Activated effector memory CD4-positive, alpha-beta T cell treated with Interleukin-2 at 50 U/mL for 16 hours (primary cell): ENCODE measurements around the gene SPECC1.
"Not testable (repeated sequence)": the region's sequence is repeated elsewhere in the genome, so short reads cannot be mapped to it uniquely, and the experiment has no call there.

Experiments
- DNase-seq: peaks from one replicate; pipeline ENCODE4 v3.0.0-alpha.2; 2020

Gene SPECC1

DNA sequence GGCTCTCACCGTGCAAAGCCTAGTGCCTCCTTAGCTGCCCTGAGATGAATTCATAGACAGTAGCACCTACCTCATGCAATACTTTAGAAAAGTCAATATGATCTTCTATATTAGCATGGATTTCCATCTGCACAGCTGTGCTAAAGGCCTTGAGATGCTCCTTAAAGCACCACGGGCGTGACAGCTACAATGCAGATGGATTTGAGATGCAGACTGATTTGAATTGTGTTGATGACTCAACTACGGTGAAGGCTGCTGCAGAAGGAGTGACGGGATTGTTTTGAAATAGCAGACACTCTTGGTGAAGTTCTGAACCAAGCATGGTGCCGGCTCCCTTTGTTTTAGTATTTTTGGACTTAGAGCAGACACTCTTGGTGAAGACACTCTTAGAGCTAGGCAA is 88.2 kb downstream of the SPECC1 start:
- DNase-seq: no peak

DNA sequence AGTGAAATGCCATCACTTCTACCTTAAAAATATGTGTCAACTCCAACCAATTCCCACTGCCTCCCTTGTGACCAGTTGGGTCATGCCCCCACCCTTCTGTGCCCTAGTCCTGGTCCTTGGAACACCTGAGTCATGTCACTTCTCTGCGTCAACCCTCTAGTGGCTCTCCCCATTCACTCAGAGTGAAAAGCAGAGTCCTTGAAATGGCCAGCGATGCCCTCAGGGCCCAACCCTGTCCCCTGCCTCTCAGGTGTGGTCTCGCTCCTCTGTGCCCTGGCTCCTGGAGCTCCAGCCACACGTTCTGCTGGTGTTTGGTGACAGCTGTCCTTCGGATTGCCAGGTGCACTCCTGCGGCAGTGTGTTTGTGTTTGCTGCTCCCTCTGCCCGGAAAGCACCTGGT is 89.2 kb downstream of the SPECC1 start:
- no peak for DNase-seq

DNA sequence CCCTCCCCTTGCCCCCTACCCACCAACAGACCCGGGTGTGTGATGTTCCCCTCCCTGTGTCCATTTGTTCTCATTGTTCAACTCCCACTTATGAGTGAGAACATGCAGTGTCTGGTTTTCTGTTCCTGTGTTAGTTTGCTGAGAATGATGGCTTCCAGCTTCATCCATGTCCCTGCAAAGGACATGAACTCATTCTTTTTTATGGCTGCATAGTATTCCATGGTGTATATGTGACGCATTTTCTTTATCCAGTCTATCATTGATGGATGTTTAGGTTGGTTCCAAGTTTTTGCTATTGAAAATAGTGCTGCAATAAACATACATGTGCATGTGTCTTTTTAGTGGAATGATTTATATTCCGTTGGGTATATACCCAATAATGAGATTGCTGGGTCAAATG is 91.6 kb downstream of the SPECC1 start:
- not testable (repeated sequence) for DNase-seq

DNA sequence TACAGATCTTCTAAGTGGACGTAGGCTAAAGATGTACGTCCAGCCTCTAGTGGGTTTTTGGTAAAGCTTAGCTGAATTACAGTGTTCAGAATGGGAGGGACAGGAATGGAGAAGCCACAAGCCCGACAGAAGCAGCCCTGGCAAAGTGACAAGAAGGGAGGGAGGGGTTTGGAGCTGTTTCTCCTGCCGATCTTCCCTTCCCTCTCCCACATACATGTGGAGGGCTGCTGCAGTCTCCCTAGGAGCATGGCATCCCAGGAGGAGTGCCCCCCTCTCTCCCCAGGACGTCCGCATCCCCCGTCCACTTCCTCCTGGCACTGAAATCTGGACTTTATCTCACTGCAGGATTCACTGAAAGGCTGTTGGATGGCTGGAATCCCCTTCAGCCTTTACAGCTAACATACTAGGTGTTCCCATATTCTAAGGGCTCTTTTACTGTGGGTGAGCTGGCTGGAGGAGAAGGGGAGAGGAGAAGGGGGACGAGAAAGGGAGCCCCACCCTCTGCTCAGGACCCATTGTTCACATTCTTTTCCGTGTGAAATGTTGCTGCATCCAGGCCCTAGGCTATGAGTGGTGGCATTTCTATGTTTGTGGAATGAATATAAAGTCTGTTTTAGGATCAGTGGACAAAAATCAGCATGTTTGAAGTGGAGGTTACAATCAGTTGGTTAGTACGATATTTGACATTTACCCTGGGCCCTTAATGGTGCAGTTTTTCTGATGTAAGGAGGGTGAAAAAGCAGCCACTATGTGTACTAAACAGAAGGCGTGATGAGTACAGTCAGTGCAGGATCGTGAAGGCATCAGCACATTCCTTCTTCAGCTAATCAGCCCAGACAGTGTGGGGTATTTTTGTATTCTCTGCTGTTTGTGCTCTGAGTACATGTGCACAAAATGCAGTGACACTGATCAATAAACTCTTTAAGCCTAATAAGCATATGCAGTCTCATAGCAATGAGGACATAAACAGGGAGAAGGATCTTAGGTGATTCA is 94.6 kb downstream of the SPECC1 start:
- DNase-seq: no peak

DNA sequence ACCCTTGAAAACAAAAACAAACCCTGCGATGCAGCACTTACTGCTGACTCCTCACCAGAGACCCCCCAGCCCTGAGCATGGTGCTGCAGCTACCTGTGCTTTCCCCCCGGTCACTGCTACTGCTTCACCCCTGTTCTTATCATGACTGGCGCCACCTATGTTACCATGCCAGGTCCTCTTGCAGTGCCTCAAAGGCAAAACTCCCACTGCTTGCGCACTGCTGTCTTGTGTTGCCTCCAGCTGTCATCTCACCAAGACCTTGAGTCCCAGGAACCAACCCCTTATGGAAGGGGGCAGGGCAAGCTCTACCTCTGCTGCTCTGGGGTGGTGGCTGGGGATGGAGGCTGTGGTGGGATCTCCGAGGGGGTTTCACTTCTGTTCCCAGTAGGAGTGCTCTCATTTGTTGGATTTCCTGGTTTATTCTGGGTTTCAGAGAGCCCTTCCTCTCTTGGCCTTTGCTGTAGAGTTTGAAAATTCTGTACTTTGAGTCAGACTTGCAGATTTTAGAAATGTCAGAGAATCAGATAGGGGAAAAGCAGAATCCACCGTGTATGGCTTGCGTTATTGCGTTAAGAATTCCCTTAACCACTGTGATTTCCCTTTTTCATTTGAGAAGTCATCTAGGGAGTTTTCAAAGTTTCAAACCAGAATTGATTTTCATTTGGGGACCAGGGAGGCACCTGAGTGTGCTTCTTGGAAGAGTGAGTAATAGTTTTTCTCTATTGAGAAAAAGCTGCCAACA is 96.6 kb downstream of the SPECC1 start:
- DNase-seq: no peak

DNA sequence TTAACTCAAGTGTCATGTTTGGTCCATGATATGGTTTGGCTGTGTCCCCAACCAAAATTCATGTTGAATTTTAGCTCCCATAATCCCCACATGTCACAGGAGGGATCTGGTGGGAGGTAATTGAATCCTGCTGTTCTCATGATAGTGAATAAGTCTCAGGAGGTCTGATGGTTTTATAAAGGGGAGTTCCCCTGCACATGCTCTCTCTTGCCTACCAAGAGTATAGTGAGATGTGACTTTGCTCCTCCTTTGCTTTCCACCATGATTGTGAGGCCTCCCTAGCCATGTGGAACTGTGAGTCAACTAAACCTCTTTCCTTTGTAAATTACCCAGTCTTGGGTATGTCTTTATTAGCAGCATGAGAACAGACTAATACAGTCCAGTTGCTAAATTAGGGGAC is 97.3 kb downstream of the SPECC1 start:
- not testable (repeated sequence) for DNase-seq

DNA sequence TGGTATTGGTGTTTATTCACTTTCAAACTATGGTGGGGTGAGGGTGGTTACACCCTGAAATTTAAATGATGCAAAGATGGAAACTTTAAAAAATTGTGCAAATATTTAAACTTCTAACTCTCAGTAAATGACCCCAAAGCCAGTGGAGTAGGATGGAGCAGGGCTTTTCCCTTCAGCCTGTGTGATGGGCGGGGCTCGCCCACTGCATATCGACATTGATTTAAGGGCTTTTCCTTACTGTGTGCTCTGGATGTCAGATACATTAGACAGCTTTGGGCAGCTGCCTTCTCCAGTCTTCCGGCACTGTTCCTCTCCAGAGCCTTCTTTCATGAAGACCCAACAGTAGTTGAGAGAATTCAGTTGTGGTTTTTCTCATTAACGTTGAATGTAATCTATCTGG is 99.9 kb downstream of the SPECC1 start:
- DNase-seq: no peak

DNA sequence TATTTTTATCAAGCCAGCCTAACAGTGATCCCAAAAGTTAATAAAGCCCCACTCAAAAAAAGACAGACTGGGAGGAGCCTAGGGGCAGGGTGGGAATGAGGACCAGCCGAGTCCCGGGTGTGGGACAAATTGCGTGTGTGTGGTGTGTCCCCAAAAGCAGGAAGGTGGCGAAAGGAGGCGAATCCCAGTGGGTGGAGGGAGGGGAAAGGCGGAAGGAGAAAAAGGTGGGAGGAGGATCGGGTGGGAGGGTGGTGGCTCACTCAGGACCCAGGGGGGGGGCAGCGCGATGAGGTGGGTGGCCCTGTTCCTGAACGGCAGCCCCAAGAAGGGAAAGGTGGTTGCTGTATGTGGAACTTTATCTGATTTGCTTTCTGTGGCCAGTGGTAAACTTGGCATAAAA is 102.4 kb downstream of the SPECC1 start:
- no peak for DNase-seq

DNA sequence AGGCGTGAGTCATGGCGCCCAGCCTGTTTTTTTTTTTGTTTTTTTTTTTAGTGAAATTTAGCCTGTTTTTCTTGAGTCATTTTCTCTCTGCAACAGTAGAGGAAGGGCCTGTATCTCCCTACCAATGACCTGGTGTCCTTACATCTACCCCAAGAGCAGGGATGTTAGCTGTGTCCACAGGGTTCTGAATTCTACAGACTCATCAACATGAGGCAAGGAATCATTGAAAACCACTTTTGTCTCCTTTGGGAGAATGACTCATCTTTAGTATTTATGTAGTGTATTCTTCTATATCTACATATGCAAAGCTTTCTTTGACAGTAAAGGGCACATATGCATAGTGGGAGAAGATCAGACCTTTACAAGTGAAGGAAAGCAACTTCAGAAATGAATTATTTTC is 105.3 kb downstream of the SPECC1 start:
- DNase-seq: no peak

DNA sequence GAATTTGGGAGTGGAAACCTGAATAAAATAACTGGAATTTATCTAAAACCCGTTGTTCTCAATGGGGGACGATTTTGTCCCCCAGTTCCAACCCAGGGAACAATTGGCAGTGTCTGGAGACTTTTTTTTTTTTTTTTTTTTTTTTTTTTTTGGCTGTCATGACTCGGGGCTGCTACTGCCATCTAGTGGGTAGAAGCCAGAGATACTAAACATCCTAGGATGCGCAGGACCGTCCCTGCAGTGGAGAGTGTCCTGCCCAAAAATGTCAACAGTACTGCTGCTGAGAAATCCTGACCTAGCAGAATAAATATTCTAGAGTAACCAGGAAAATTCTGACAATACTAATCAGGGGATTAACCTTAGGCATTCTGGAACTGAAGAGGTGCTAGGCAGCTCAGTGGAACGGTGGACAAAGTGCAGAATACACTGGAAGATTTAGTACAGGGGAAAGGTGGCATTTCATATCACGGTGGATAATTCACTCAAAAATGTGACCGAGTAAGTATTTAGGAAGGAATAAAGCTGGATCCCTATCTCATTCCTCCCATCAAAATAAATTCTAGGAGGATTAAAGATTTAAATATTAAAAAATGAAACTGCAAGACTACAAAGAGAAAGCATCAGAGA is 107.6 kb downstream of the SPECC1 start:
- peak; percentile 17 for DNase-seq

DNA sequence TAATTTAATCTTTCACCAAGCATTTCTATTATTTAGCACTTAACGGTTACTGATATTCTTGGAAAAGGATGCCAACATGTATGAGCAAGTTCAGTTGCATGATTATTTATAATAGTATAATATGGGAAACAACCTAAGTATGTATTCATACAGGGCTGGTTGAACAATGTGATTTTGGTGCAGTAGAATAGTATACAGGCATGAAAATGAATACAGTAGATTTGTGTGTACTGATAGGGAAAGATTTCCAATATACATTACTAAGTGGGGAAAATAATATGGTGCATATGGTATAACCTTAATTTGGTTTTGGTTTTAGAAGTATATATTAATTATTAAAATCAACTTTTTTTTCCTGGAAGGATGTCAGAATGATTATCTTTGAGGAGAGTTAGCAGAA is 109.1 kb downstream of the SPECC1 start:
- no peak for DNase-seq

DNA sequence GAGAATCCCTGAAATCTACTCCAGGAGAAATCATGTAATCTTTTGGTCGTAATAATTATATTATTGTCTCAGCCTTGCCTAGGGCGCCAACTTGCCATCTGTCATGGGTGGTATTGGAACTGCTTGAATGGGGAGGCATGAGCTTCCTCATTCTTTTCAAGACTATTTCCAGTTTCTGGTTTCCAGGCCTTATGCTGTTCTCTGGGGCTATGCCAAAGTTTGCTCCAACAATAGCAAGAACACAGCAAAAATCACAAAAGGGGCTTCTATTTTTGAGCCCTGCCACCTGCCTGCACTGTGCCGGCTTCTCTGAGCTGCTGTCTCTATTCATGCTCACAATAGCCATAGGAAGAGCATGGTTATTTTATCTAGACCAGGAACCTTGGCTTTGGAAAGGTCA is 111.7 kb downstream of the SPECC1 start:
- no peak for DNase-seq

DNA sequence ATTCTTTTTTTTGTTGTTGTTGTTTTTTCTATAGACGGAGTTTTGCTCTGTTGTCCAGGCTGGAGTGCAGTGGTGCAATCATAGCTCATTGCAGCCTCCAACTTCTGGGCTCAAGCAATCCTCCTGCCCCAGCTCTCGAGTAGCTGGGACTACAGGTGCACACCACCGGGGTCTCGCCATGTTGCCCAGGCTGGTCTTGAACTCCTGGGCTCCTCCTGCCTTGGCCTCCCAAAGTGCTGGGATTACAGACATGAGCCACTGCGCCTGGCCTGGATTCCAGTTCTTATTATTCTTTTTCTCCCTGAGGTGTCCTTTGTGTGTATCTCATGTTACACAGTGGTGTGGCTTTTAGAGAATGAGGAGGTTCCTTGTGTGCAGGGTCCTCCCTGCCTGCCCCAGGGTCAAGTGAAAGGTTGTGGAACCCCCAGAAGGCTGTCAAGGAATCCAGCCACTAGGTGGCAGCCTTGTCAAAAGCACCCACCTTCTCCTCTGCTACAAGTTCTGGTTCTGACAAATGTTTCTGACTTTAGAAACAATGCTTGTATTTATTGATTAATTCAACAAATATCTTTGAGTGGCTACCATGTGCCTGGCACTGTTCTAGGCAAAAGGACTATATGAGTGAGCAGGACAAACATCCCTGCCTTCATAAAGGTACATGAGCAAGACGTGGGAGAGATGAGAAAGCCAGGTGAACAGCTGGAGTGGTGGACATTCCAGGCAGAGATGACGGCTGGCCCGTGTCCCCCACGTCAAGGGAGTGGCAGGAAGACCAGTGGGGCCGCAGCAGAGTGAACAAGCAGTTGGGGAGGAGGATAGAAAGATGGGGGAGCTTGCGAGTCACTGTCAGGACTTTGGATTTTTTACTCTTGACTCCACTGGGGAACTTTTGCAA is 112.4 kb downstream of the SPECC1 start:
- DNase-seq: peak; percentile 41

DNA sequence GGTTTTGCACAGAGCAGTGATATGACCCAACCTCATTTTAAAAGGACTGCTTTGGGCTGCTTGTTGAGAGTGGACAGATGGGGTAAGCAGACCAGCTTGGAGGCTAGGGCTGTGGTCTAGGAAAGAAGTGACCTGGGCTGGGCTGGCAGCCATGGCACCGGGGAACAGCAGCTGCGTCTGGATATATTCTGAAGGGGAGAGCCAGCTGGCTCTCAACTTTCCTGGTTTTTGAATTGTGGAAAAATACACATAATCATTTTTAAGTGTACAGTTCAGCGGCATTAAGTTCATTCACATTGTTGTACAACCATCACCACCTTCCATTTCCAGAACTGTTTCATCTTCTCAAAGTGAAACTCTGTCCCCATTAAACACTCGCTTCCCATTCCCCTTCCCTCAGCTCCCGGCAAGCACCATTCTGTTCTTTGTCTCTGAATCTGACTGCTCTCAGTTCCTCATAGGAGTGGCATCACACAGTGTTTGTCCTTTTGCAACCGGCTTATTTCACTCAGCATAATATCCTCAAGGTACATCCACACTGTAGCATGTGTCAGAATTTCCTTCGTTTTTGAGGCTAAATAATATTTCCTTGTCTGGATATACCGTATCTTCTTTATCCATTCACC is 113.2 kb downstream of the SPECC1 start:
- DNase-seq: no peak

DNA sequence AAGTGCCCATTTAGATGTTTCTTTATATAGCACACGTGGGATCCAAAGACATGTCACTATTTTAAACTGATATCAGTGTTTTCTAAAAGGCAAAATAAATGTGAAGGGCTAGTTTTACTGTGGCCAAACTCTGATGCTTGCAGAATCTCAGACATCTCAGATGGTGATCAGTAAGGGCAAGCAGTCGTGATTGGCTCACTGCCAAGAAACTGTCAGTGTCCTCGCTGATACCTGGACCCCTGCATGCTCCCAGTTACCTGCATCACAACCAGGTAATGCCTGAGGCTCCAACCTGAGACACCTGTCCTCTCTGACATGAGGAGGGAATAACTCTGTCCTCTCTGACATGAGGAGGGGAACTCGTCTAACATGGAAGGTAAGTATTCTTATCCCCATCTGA is 114.0 kb downstream of the SPECC1 start:
- DNase-seq: no peak

DNA sequence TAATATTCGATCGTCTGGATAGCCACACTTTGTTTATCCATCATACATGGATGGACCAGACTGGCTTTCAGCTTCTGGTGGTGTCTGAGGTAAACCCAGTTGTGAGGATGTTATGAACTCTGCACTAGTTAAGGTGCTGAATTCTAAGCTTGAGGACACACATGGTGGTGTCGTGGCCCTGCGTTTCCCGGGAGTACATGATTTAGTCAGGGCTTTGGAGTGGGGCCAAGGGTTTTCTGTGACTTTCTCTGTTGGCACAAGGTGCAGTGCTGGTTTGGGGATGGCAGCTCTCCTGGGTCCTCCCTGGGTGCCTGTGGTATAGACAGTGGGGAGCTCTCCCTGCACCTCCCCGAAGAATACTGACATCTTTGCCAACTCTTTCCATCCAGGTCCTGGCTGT is 116.6 kb downstream of the SPECC1 start:
- DNase-seq: no peak

DNA sequence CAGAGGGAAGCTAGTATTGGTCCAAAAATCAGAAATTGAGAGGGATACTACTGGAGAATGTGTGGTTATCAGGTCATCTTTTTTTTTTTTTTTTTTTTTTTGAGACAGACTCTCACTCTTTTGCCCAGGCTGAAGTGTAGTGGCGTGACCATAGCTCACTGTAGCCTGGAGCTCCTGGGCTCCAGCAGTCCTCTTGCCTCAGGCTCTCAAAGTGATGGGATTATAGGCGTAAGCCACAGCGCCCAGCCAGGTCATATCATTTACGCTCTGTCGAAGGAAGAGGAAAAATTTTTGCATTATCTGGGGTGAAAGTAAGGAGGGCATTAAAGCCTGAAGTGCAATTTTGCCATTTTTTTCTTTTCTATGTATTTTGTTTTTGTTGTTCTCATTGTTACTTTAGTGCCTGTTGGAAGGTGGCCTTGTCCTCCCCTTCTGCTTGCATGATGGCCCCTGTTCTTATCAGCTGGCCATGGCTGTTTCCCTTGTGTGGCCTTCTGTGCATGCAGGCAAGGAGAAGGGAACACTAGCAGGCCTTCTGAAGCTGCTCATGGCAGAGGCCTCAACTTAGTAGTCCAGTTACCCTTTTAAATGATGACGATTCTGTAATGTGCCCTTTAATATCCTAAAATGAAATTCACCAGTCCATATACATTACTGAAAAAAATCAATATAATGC is 118.3 kb downstream of the SPECC1 start:
- no peak for DNase-seq

DNA sequence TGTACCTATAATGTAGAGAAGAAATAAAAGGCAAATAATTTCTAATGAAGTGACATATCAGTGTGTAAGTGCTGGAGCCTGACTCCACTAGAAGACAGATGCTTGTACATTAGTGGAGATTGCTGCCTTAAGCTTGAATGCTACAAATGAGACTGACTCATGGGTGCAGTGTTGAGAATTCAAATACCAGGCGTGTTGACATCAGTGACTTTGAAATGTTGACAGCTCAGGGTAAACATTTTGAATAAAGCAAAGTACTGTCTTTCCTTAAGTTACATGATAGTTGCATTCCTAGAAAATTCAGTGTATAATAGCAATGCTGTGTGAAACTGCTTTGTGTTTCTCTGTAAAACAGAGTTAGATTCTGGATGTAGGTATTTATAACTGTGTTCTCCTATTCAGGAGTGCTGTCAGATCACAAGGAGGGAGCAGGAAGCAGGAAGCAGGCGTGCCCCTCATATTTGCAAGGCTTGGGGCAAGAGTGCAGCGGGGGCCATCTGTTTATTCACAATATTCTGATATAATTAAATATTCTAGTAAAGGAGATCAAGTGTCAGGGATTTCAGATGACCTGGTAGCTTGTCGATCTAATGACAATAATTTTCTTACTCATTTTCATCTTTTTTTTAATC is 119.0 kb downstream of the SPECC1 start:
- no peak for DNase-seq

DNA sequence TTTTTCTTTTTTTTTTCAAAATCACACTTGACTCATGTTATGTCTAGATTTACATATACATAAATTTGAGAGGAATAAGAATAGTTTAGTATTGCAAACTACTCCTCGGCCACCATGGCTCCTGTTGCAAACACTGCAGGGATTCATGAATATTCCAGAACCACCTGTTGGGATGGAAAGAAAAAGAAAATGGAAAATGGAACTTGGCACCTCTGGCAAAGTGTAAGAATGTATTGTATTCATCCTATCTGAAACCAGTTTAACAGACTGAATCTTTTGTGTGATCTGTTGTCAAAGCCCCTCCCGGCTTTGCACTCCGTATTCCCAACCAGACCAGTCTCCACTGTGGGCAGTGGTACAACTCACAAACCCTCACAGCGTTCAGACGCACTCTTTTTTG is 124.4 kb downstream of the SPECC1 start:
- DNase-seq: no peak

DNA sequence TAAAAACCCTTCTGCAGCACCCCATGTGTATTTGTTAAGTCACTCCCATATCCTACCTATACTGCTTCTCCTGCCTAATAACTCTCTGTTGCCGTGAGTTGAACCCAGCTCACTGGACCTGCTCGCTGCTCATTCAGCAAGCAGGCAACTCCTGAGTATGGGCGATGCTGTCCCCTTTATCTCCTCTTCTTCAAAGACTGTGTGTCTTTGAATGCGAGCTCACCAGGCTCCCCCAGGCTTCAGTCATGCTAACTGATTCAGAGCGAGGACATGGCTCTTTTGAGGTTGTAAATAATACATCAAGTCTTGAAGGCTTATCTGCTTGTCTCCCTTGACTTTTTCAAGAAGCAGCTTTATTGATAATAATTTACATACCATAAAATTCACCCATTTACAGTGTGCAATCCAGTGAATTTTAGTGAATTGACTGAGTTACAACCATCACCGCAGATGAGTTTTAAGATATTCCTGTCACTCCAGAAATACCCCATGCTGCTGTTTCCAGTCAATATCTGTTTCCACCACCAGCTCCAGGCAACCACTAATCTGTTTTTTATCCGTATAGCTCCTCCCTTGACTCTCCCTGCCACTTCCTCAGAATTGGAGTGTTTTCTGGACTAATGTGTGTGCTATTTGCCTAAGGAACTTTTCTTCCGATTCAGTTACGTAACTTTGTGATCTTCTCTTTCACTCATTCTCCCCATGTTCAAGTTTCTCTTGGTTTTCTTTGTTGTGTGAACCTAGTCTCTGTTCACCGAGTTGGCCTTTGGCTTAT is 132.2 kb downstream of the SPECC1 start:
- no peak for DNase-seq
